Measurements from ENCODE around the gene RNF115. TPM values are rescaled to one million over a fixed set of nuclear protein-coding genes. Genes with fewer than 3 reads are reported as not detected.

RNF115 gene
- total and polyA plus RNA-seq, 9 donors = 7.8 to 27.9 (median 12.2) TPM

DNA sequence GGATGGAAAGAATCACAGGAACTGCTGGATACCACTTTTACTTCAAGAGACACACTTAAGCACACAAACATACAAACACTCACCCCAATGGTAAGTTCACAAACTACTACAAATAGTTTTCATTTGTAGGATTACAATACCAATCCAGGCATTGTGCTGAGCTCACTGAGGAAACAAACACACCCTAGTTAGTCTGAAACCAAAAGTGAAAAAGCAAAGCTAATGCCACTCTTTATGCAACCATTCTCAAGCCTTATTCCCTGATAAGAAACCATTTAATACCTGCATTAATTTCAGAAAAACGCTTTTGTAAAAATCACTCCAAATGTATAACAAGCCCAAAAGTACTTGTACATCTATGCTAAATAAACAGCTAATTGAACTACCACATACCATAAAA is 38.3 kb downstream of the RNF115 start:
- DNase-seq = no peak
- TF ChIP-seq, protein P1, sequence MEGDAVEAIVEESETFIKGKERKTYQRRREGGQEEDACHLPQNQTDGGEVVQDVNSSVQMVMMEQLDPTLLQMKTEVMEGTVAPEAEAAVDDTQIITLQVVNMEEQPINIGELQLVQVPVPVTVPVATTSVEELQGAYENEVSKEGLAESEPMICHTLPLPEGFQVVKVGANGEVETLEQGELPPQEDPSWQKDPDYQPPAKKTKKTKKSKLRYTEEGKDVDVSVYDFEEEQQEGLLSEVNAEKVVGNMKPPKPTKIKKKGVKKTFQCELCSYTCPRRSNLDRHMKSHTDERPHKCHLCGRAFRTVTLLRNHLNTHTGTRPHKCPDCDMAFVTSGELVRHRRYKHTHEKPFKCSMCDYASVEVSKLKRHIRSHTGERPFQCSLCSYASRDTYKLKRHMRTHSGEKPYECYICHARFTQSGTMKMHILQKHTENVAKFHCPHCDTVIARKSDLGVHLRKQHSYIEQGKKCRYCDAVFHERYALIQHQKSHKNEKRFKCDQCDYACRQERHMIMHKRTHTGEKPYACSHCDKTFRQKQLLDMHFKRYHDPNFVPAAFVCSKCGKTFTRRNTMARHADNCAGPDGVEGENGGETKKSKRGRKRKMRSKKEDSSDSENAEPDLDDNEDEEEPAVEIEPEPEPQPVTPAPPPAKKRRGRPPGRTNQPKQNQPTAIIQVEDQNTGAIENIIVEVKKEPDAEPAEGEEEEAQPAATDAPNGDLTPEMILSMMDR (IDR thresholded peaks at IDR 0.05) = no peak
- TF ChIP-seq POLR2A (IDR thresholded peaks at IDR 0.05) = no peak
- no peak for TF ChIP-seq EP300 (IDR thresholded peaks at IDR 0.05)
- no peak overlapping the region for H3K27ac ChIP-seq
- no peaks in the 10 kb centered on the region for H3K27me3 ChIP-seq
- H3K36me3 ChIP-seq = no peaks in the 10 kb centered on the region
- WGBS, 3 donors = 70 to 96% (median 82%) methylated on average over 1 of the region's 1 CpG
- H3K4me3 ChIP-seq = no peak overlapping the region
- no peaks in the 10 kb centered on the region for H3K4me1 ChIP-seq (ENCODE audit: insufficient read depth)
- intact Hi-C loops (cut with DNase I) = no loop called here
- H3K9me3 ChIP-seq = no peaks in the 10 kb centered on the region

GRCh38 chr1:145784409-145784808 is 39.5 kb downstream of the RNF115 start:
- H3K4me1 ChIP-seq (ENCODE audit: insufficient read depth) = no peaks in the 10 kb centered on the region
- intact Hi-C loops (cut with DNase I) = no loop called here
- H3K36me3 ChIP-seq = no peaks in the 10 kb centered on the region
- 62 to 67% (median 65%) methylated on average over 3 of the region's 3 CpGs for WGBS, 3 donors
- H3K27me3 ChIP-seq = no peaks in the 10 kb centered on the region
- DNase-seq = no peak
- H3K4me3 ChIP-seq = peak overlapping the region; percentile 23
- no peaks in the 10 kb centered on the region for H3K9me3 ChIP-seq
- TF ChIP-seq POLR2A (IDR thresholded peaks at IDR 0.05) (no peak), EP300 (IDR thresholded peaks at IDR 0.05) (no peak)
- TF ChIP-seq, protein P1 (IDR thresholded peaks at IDR 0.05) = no peak
- H3K27ac ChIP-seq = no peak overlapping the region

- no peak overlapping the region for H3K4me3 ChIP-seq
- TF ChIP-seq EP300 (IDR thresholded peaks at IDR 0.05) = no peak
- H3K4me1 ChIP-seq (ENCODE audit: insufficient read depth) = no peaks in the 10 kb centered on the region
Observed at GRCh38 chr1:145782272-145783099, 41.4 kb downstream of the RNF115 start.

GRCh38 chr1:145778146-145778540 is 45.8 kb downstream of the RNF115 start:
- no peaks in the 10 kb centered on the region for H3K9me3 ChIP-seq
- no peak overlapping the region for H3K4me3 ChIP-seq
- WGBS, 3 donors = 93 to 98% (median 94%) methylated on average over 1 of the region's 1 CpG
- H3K36me3 ChIP-seq = no peaks in the 10 kb centered on the region
- no peak for DNase-seq
- H3K4me1 ChIP-seq (ENCODE audit: insufficient read depth) = peaks cover 2% of the 10 kb centered on the region
- TF ChIP-seq, protein P1 (IDR thresholded peaks at IDR 0.05) = no peak
- no peak for TF ChIP-seq POLR2A (IDR thresholded peaks at IDR 0.05)
- TF ChIP-seq EP300 (IDR thresholded peaks at IDR 0.05) = no peak
- intact Hi-C loops (cut with DNase I) = no loop called here
- H3K27me3 ChIP-seq = no peaks in the 10 kb centered on the region
- H3K27ac ChIP-seq = peak overlapping the region in 1 of 2 donors; percentile 40

More at GRCh38 chr1:145782272-145783099, 41.4 kb downstream of the RNF115 start:
- intact Hi-C loops (cut with DNase I) = no loop called here
- no peak for DNase-seq
- no peak overlapping the region for H3K27ac ChIP-seq
- no peaks in the 10 kb centered on the region for H3K27me3 ChIP-seq
- 67 to 77% (median 75%) methylated on average over 10 of the region's 10 CpGs for WGBS, 3 donors
- no peaks in the 10 kb centered on the region for H3K36me3 ChIP-seq
- H3K9me3 ChIP-seq = no peaks in the 10 kb centered on the region

Data from ovary (tissue), 9 donors.